ENCODE results near the gene HINT1.

The HINT1 gene

DNA sequence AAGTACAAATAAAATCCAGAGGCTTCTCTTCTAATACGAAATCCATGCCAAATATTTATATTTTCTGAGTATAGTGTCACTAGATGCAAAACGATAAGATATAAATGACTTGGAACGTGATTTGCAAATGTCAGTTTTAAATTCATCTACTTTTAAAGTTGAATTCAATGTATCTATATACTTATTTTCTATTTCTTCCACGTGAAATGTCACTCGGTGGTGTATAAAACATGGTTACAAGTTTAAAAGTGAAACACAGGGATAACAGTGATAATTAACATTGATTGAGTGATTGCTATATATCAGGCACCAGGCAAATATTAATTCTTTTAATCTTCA lies 54.8 kb downstream of the HINT1 start:
- no peak for DNase-seq (ENCODE audit: low read depth in 1 of 2, low spot score in 1 of 2)

DNA sequence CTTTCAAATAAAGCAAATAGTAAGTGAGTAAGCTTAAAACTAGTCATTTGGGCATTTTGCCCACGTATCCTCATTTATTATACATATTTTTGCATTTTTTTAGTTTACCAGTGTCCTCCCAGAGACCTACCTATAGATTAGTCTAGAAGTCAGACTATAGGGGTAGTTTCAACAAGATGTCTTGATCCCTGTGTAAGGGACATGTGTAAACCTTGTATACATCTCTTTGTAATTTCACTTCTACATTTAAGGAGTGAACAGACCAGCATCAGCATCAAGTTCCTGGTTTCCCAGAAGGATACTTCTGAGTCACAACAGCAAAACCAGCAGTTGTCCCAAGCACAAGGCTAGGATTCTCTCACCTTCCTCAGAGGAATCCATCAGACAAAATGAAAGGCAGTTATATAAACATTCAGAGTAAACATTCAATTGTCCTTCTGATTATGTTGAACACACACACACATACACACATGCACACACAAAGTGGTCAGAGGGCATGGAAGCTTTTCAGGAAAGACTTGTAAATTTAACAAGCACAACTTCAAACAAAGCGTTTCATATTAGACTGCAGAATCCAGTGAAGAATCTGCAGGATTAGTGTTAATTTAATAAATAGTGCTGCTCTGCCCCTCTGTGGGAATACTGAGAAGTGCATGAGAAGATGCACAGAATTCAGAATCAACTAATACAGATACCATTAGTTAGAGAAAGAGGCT lies 55.4 kb downstream of the HINT1 start:
- DNase-seq (ENCODE audit: low read depth in 1 of 2, low spot score in 1 of 2): peak in 1 of 2 donors; percentile 11
